HG02870 (cell line): ENCODE data around the gene PROB1.
"Not testable (repeated sequence)": the region's sequence is repeated elsewhere in the genome, so short reads cannot be mapped to it uniquely, and the experiment has no call there.

Experiments used
- ATAC-seq: cut with Tn5 transposase; IDR thresholded peaks from one replicate; pipeline ENCODE4 v1.9.1; 2021; ENCODE audit warnings: mild to moderate bottlenecking, moderate library complexity; ENCODE audit not compliant: unreplicated experiment

PROB1 gene, protein sequence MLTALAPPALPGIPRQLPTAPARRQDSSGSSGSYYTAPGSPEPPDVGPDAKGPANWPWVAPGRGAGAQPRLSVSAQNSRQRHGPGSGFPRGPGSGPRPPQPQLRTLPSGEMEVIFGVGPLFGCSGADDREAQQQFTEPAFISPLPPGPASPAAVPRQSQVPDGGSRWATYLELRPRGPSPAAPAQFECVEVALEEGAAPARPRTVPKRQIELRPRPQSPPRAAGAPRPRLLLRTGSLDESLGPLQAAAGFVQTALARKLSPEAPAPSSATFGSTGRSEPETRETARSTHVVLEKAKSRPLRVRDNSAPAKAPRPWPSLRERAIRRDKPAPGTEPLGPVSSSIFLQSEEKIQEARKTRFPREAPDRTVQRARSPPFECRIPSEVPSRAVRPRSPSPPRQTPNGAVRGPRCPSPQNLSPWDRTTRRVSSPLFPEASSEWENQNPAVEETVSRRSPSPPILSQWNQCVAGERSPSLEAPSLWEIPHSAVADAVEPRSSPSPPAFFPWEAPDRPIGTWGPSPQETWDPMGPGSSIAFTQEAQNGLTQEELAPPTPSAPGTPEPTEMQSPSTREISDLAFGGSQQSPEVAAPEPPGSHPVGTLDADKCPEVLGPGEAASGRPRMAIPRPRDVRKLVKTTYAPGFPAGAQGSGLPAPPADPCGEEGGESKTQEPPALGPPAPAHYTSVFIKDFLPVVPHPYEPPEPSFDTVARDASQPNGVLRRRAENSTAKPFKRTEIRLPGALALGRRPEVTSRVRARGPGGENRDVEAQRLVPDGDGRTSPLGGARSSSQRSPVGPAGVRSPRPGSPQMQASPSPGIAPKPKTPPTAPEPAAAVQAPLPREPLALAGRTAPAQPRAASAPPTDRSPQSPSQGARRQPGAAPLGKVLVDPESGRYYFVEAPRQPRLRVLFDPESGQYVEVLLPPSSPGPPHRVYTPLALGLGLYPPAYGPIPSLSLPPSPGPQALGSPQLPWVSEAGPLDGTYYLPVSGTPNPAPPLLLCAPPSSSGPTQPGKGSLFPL

DNA sequence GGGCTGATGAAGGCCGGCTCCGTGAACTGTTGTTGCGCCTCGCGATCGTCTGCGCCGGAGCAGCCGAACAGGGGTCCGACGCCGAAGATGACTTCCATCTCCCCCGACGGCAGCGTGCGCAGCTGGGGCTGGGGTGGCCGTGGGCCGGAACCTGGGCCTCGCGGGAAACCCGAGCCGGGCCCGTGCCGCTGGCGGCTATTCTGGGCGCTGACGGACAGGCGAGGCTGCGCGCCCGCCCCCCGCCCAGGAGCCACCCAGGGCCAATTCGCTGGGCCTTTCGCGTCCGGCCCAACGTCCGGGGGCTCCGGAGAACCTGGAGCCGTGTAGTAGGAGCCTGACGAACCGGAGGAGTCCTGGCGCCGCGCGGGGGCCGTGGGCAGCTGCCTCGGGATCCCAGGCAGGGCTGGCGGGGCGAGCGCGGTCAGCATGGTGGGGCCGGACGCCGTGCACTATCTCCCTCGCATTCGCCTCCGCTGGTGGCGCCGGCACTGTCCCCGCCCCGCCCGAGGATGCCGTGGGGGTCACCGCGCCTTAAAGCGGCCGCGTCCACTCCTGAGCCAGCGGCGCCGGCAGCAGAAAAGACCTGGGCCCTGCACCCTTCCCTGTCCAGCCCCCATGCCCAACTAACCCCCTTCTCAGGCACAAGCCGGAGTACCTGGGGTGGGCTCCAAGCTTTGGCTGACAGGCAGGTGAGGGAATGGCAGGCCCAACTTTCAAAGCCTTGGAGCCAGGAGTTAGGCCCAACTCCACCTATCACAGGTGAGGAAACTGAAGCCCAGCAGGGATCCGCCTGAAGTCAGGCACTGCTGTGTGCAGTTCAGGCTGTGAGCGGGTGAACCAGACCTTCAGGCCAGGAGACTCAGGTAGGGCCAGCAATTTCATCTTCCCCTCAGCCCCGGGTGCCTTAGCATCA lies at the start of gene PROB1:
Gene PROB1, minus strand, starts transcription at position 451 of the 913 bp plus-strand sequence. Its CDS starts 23 bp downstream, at position 428.
- no peak for ATAC-seq

DNA sequence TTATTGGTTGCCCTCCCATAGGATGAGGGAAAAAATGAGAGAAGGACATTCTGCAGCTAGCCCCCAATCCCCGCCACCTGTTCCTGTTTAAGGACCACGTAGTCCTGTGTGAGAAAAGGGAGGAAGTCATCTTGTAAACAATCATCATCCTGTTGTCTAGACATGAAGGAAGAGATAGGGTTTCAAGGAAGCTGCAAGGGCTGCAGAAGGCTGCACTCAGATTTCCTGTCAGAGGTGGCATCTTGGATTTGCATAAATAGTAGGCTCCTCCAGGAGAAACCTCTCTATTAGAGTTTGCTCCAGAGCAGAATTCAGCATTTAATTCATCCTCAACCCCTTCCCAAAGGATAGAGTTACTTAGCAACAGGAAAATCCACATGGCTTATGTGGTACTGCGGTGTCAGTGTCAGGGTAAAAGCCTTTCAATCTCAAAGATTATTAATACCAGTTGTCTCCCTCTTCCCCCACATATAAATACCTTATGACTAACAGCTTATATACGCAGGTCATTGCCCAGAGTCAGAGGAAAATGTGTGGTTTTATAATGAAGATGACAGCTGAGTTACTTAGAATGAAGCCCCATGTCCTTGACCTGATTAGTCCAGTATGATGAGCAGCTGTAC lies 49.0 kb upstream of the PROB1 start:
- ATAC-seq: no peak

DNA sequence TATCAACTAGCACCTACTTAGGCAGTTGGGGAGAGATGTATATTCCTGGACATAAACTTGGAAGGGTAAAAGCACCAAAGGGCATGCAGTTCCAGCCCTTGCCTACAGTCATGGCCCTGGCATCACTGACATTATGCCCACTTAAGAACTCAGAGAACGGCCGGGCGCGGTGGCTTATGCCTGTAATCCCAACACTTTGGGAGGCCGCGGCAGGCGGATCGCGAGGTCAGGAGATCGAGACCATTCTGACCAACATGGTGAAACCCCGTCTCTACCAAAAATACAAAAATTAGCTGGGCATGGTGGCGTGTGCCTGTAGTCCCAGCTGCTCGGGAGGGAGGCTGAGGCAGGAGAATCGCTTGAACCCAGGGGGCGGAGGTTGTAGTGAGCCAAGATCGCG lies 45.5 kb upstream of the PROB1 start:
- not testable (repeated sequence) for ATAC-seq

DNA sequence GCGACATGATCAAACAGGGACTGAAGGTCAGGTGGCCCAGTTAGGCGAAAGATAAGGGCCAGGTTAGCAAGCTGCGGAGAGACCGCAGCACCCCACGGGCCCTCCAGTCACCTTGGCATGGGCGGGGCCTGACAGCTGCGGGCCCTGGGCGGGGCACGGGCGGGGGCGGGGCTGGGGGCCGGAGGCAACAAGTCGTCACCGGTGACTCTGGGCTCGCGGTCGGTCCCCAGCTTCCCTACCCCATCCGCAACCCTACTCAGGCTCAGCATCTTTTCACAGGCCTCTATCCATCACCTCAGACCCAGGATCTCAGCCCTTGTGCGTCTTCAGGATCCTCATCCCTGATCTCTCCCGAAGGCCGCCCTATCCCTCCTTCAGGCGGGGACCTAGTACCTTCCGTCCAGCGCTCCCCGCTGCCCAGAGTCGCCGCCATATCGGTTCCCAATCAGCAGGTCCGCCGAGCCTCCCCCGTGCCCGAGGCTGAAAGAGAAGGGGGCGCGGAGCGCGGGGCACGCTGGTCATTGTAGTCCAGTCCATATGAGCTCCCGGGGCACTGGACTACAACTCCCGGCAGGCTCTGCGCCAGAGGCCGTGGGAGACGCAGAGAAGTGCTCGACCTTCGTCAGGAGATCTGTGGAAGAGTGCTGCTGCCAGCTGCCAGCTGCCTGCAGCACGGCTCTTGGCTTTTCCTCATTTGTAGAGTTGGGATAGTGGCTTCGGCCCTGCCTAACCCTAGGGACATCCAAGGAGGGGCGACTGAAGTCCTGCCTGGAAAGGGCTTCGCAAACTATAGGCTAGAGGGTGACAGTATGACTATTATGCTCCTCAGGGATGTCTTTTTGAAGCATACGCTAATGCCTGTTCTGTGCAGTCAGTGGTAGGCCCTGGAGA lies 44.4 kb upstream of the PROB1 start, which contains the start of gene DNAJC18:
Gene DNAJC18, minus strand, starts transcription at position 513 of the 891 bp plus-strand sequence. Its CDS starts 80 bp downstream, at position 433.
- ATAC-seq: peak; percentile 90

DNA sequence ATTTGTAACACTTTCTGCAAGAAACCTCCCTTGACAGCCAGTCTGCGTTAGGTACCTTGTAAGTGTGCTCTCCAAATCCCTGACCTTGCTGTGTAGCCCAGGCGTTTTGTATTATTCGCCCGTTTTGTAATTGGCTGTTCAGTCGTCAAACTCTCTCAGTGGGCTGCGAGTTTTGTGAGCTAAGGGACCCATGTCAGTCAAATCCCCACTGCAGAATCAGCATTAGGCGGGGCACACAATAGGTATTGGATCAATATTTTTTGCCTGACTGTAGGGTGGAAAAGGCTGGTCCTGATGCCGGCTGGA lies 43.8 kb upstream of the PROB1 start:
- ATAC-seq: no peak

DNA sequence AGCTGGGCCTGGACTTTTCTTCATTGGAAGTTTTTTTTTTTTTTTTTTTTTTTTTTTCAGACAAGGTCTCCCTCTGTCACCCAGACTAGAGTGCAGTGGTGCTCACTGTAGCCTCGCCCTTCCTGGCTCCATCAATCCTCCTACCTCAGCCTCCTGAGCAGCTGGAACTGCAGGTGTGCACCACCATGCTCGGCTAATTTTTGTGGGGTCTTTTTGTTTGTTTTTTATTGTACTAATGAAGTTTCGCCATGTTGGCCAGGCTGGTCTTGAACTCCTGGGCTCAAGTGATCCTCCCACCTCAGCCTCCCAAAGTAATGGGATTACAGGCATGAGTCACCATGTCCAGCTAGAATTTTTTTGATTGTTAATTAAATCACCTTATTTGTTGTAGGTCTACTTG lies 40.8 kb upstream of the PROB1 start:
- ATAC-seq: no peak

DNA sequence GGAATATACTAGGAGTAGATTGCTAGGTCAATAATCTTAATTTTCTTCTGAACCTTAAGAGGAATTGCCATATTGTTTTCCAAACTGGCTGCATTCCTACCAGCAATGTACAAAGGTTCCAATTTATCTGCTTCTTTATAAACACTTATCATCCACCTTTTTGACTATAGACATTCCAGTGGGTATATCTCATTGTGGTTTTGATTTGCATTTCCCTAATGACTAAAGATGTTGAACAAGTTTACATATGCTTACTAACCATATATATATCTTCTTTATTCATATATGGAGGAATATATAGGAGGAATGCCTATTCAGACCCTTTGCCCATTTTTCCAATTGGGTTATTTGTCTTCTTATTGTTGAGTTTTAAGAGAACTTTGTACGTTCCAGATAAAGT lies 36.8 kb upstream of the PROB1 start:
- no peak for ATAC-seq

DNA sequence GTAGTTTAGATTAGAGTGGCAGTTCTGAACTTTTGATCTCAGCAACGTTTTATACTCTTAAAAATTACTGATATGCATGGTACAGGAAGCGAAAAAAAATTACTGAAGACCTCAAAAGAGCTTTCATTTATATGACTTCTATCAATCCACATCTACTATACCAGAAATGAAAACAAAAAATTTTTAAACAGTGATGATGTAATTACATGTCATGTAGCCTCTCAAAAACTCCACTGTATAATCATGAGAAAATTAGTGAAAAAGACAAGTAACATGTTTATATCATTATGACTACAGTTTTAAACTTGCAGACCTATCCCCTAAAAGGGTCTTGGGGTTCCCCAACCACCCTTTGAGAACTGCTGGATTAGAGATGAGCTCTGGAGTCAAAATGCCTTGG lies 35.1 kb upstream of the PROB1 start:
- no peak for ATAC-seq

DNA sequence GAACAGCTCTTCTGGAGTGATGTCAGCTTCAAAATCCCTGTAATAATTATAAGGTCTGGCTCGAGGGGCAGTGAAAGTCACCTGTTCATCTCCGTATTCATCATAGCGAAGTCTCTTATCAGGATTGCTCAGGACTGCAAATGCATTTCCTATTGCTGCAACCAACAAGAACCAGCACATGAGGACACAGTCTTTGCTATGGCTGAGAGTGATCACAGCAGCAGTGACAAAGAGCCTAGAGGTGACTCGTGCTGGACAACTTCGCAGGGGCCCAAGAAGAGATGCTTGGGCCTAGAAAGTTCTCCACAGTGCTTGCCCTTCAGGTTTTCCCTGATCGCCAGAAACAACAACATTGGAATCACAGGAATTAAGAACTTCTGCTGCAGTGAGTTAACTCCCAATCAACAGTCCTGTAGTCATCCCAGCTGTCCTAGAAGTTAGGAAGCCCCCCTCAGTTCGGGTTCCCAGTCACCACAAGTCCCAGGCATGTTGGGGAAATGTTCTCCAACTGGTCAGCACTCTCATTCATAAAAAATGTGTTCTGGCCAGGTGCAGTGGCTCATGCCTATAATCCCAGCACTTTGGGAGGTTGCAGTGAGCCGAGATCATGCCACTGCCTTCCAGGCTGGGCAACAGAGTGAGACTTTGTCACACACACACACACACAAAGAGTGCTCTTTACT lies 31.4 kb upstream of the PROB1 start:
- ATAC-seq: no peak

DNA sequence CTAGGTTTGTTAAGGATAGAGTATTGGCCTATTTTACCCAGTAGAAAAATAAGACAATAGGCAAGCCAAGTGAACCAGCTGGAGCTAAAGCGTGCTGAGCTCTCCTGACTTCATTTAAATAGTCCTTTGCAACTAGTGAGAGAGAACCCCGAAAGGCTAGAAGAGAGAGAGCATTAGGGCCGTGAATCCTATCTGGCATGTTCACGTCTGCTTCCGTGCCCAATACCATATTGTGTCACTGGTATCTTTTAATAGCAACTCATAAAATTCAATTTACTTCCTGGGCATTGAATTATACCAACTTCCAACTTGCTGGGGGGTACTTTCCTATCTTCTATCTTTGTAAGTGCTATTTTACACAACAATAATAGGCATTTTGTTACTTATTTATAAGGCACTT lies 30.6 kb upstream of the PROB1 start:
- ATAC-seq: no peak

DNA sequence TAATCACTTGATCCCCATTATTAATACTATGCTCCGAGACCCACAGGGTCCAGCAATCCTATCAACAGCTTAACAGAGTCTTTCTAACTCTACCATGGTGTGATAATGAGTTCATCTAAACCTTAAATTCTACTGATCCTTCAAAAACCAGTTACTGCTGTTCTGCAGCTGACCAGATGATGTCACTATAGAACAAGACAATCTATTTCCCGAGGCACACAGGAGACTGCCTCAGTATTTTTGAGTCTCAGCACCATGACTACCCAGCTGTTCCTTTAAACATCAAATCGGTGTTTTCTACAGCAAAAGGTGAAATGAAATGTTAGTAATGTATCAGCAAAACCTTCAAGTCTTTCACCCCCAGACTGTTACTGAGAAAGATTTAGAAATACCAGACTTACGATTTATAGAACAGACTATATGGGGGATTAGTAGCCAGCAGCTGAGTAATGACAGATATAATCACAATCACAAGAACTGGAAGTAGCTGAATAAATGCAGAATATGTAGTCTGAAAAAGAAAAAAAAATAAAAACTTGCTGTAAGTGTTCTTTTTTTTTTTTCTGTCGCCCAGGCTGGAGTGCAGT lies 27.5 kb upstream of the PROB1 start:
- ATAC-seq: peak; percentile 40

DNA sequence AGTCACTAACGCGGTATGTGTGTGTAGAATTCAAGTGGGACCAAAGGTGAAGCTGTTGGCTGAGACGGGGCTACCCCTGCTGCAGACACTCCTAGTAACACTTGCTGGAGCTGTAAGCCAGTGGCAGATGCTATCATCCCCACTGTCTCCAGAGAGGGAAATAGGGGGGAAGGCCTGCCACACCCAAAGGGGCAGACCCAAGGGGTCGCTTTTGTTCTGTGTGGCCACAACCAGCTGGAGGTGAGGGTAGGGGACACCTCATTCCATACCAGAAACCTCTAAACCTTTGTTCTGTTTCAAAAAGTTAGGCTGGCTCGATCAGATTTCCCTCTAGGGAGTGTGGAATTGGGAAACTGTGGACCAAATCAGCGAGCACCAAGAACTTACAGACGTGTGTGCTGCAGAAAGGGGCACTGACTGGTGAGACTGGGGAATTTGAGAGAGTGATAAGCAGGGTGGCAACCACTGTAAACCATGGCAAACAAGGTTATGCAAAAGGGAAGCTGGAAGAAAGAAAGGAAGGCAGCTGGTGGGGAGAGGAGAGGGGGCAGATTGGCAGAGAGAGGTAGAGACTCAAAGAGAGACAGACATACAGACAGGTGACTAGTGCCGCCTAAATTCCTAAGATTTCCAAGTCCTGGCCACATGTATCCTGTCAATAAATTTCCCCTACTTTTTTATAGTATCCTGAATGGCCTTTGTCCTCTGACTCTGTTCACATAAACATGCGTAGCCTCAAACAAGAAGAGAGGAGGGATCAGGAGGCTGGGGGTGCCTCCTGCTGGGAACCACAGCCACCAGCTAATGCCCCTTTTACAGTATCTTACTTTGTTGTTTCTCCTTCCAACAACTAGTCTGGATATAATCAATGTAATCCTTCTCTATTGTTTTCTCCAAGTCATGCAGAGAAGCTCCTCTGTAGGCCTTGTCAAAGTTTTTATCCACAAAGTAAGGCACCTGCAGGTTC lies 24.6 kb upstream of the PROB1 start:
- ATAC-seq: no peak

DNA sequence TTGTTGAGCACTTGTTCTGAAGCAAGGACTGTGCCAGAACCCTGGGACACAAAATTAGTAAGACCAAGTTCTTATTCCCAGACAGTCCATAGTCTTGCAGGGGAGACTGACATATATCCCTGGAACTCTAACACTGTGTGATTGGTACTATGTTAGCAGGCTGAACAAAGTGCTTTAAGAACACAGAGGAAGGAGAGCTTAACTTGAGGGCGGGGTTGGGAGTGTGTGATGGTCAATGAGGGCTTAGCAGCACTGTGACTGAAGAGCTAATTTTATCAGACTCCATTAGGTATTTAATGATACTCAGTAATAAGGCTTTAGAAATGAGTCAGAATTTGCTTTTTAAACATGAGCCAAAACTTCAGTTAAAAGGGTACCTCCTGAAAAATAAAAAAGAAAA lies 23.9 kb upstream of the PROB1 start:
- no peak for ATAC-seq

DNA sequence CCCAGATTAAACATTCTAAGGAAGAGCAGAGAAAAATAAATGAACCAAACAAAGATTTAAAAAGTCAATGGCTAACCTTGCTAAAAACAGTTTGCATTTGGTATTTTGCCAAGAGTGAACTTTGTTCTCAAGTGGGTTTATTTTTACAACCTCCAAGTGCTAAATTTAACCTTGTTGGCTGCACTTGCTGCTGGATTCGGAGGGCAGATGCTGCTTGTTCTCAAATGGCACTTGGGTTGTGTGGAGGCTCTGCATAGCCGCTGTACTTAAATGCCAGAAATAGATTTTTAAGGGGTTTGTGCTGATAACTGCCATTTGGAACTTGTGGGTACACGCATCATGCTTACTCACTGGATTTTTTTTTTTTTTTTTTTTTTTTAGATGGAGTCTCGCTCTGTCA lies 22.3 kb upstream of the PROB1 start:
- ATAC-seq: no peak

DNA sequence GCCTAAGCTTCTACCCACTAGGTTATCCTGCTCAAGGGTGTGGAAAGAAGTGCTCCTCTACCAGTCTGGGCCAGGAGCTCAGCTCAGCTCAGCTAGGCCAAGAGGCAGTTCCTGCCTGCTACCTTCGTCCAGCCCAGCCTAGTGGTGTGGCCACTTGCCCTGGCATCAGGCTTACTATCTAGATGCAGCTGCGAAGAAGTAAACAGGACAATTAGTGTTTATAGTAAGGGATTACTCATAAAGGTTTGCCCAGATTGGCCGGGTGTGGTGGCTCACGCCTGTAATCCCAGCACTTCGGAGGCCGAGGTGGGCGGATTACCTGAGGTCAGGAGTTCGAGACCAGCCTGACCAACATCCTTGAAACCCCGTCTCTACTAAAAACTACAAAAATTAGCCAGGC lies 21.7 kb upstream of the PROB1 start:
- no peak for ATAC-seq

DNA sequence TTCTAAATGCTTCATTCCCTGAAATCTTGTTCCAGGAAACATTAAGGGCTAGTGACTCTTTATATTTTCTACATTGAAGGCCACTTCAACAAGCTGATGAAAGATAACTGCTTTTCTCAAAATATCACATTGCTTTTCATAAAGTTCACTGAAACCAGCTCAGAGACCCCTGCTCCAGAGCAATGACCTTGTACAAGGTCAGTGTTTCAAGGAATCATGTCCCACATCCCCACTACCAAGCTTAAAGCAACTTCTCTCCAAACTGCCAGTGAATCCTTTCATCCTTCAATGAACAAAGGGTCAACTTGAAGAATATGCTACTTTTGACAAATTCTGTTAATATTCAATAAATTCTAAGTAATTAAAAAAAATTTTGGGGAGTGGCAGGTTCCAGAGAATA lies 21.0 kb upstream of the PROB1 start:
- ATAC-seq: no peak

DNA sequence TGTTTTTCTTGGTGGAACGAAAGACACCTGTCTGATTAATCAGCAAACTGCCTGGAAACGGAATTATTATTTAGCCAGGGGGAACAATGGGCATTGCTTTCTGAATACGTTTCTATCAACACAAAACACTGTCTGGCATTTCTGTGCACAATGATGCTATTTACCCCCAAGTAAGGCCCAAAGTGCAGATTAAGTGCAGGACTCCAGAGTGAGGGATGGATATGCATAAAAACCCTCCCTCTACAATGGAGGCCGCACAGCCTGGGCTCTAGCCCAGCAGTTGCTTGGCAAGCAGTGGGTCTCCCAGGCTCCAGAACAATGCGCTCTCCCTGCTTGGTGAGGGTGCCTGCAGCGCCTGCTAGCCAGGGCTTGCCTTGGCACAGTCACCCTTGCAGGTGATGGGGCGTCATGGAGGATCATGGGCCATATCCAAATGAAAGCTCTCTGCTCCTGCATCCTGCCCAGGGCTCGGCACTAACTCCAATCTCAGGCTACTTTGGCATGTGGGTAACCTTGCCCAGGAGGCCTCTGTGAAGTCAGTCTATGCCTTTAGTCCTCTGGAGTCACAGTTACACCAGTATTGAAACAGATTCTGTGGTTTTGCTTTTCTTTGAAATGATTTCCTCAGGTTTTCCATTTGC lies 20.4 kb upstream of the PROB1 start:
- no peak for ATAC-seq
